Lower lobe of right lung (tissue), 2 donors: ENCODE data around the gene TIMM17A. TPM values are rescaled to one million over a fixed set of nuclear protein-coding genes. Genes with fewer than 3 reads are reported as not detected.

ENCODE experiments used
- ATAC-seq, 2 donors: fragments of 200-7000 bp; cut with Tn5 transposase; one replicate each; pipeline ENCODE4 v1.9.1; 2020 to 2022; ENCODE audit warnings: mild to moderate bottlenecking in 2 of 2, moderate library complexity in 2 of 2
- DNase-seq: peaks from one replicate; pipeline ENCODE4 v3.0.0-alpha.2; 2020
- H3K27ac ChIP-seq: fragments of 200-600 bp; one replicate; pipeline ENCODE4 v1.8.0; 2022
- H3K27me3 ChIP-seq: fragments of 200-600 bp; one replicate; pipeline ENCODE4 v1.8.0; 2022; ENCODE audit warnings: low read depth
- H3K36me3 ChIP-seq: fragments of 200-600 bp; one replicate; pipeline ENCODE4 v1.8.0; 2022; ENCODE audit warnings: mild to moderate bottlenecking
- H3K4me1 ChIP-seq: fragments of 200-600 bp; one replicate; pipeline ENCODE4 v1.8.0; 2022
- H3K4me3 ChIP-seq: fragments of 200-600 bp; one replicate; pipeline ENCODE4 v1.8.0; 2022; ENCODE audit warnings: mild to moderate bottlenecking
- H3K9me3 ChIP-seq: fragments of 200-600 bp; one replicate; pipeline ENCODE4 v1.8.0; 2022
- CTCF ChIP-seq: fragments of 200-600 bp; IDR thresholded peaks from one replicate; pipeline ENCODE4 v1.8.0; 2022; ENCODE audit warnings: antibody characterized with exemption, mild to moderate bottlenecking
- intact Hi-C: fragments of 100-400 bp; cut with DNase I; formaldehyde crosslinking; loops from one replicate; pipeline ENCODE4 v1.11.0; 2022
- long read RNA-seq: library from polyadenylated mRNA; unstranded; transcript quantifications from one replicate; pipeline ENCODE4 v2.0.0, GENCODE V29; 2021
- total RNA-seq: library from RNA; stranded (reverse); fragmentation: NEBNext Ultra II Directional; extraction: Animal tissue kit (Norgen Biotek cat#: 25700); gene quantifications from one replicate; pipeline ENCODE4 v1.2.1, GENCODE V29; 2021
- donor health status: DM: no; HTN: yes; CAD: no; lungs with severe emphysema.

The TIMM17A gene
- 28.5 TPM for total RNA-seq
- long read RNA-seq, transcript TIMM17A-201 (6 exons, 1,659 nt), result major isoform, 31 of 41 reads
- long read RNA-seq, partial matches to known transcripts, result 4 of 41 reads
- long read RNA-seq, other reads (novel, unspliced or antisense), result 5 of 41 reads

DNA sequence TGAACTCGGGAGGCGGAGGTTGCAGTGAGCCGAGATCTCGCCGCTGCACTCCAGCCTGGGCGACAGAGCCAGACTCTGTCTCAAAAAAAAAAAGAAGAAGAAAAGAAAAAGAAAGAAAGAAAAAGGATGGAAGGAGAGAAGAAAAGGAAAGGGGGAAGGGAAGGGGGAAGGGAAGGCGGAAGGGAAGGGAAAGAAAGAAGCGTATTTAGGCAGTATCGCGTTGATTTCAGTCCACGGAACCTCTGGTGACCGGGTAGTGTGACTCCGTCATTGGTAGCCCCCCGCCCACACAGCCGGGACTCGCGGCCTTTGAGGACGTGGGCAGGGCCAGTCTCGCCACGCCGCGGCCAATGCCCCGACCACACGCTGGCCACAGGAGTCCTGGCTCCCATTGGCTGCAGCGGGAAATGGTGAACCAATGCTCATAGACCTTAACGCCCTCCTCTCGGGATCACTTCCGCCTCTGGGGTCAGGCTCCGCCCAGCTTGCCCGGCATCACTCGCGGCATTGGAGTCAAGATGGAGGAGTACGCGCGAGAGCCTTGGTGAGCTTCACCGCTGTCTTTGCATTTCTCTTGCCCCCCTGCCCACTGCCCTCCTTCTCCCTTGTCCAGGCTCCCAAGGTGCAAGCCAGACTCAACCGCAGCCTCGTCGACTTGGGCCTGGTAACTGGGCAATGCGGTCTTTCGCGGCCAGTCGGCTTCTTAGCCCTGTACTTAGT is at the start of gene TIMM17A:
TIMM17A (plus strand) TSS at position 495 of the 720 bp plus-strand sequence; CDS start at position 519, 24 bp downstream.
- Histone ChIP-seq H3K27ac (peak within 1 kb of the TSS; percentile 88), H3K4me1 (peaks cover 15% of the 10 kb centered on the region), H3K27me3 (no peaks in the 10 kb centered on the region), H3K4me3 (peak within 1 kb of the TSS; percentile 88), H3K36me3 (peaks cover 33% of the 10 kb centered on the region), H3K9me3 (no peaks in the 10 kb centered on the region)
- TF ChIP-seq CTCF, result no peak
- peak; percentile 98 for DNase-seq
- intact Hi-C loops, result no loop called here
- ATAC-seq, result peak; percentile 100

DNA sequence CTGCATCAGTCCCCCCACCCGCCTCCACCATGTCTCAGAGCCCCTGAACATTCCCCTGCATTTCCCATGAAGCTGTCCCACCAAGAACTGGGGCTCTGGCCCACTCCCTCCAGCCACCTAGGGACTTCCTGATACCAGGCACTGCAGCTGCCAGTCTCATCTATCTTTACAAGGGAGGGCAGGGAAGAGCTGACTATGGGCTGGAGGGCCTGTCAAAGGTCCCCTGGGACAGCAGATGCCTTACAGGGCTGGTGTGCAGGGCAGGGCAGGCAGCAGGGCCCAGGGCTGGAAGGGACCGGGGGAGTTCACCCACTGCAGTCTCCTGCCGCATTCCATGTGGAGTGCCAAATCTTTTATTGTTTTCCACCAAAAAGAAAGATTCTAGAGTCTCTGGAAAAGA is 49.0 kb upstream of the TIMM17A start:
- intact Hi-C loops, result no loop called here
- TF ChIP-seq CTCF, result no peak
- Histone ChIP-seq H3K9me3 (no peaks in the 10 kb centered on the region), H3K27ac (no peak overlapping the region), H3K36me3 (no peaks in the 10 kb centered on the region), H3K27me3 (no peaks in the 10 kb centered on the region), H3K4me3 (no peak overlapping the region), H3K4me1 (no peaks in the 10 kb centered on the region)
- DNase-seq (no peak), ATAC-seq (no peak)

DNA sequence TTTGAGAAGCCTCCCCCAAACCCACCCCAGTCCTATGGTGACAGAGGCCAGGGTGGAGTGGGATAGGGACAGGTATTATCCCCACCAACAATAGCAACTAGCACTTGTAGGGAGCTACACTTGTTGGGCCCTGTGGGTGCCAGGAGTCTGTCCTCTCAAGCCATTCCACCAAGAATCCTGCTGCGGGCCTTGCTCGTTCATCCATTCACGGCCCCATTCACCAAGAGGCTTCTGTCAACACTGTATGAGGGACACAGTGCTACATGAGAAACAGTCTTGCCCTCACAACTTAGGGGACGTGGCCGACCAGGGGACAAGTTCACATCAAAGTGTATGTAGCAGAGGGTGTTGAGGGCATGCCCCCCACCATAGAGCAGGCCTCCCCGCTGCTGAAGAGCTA is 47.7 kb upstream of the TIMM17A start:
- H3K4me3 ChIP-seq, result no peak overlapping the region
- ATAC-seq (no peak), DNase-seq (no peak)
- intact Hi-C loops, result no loop called here
- H3K27ac ChIP-seq, result no peak overlapping the region
- H3K4me1 ChIP-seq, result no peaks in the 10 kb centered on the region
- H3K9me3 ChIP-seq, result no peaks in the 10 kb centered on the region
- H3K36me3 ChIP-seq, result no peaks in the 10 kb centered on the region
- no peaks in the 10 kb centered on the region for H3K27me3 ChIP-seq
- no peak for TF ChIP-seq CTCF

GRCh38 chr1:201911826-201912571 is 43.3 kb upstream of the TIMM17A start:
- peaks cover under 1% of the 10 kb centered on the region for H3K4me1 ChIP-seq
- TF ChIP-seq CTCF, result no peak
- intact Hi-C loops, result no loop called here
- DNase-seq, result no peak
- H3K27me3 ChIP-seq, result no peaks in the 10 kb centered on the region
- no peaks in the 10 kb centered on the region for H3K9me3 ChIP-seq
- no peaks in the 10 kb centered on the region for H3K36me3 ChIP-seq
- H3K27ac ChIP-seq, result no peak overlapping the region
- no peak for ATAC-seq
- no peak overlapping the region for H3K4me3 ChIP-seq

- no peak for DNase-seq
- H3K27ac ChIP-seq, result no peak overlapping the region
Measured at GRCh38 chr1:201912832-201913231, 42.5 kb upstream of the TIMM17A start.

More at GRCh38 chr1:201912832-201913231, 42.5 kb upstream of the TIMM17A start:
- intact Hi-C loops, result no loop called here
- TF ChIP-seq CTCF, result no peak
- Histone ChIP-seq H3K27me3 (no peaks in the 10 kb centered on the region), H3K9me3 (no peaks in the 10 kb centered on the region), H3K4me1 (peaks cover 5% of the 10 kb centered on the region), H3K36me3 (no peaks in the 10 kb centered on the region), H3K4me3 (no peak overlapping the region)
- ATAC-seq, result no peak
